WTC11 (cell line): ENCODE data around the gene KLHL11. TPM values are rescaled to one million over a fixed set of nuclear protein-coding genes. Genes with fewer than 3 reads are reported as not detected.
"Not testable (repeated sequence)": the region's sequence is repeated elsewhere in the genome, so short reads cannot be mapped to it uniquely, and the experiment has no call there.

Experiments used
- ATAC-seq: fragments of 200-7000 bp; cut with Tn5 transposase; 2 replicates; pipeline ENCODE4 v1.10.0; 2021; ENCODE audit warnings: mild to moderate bottlenecking, moderate library complexity
- CTCF ChIA-PET: fragments of 300-600 bp; sonication (Branson Sonifier 250); formaldehyde crosslinking; loops from one replicate; lab custom pipeline; 2021; ENCODE audit warnings: antibody characterized with exemption; lab: Charles Lee
- POLR2A ChIA-PET: fragments of 350-600 bp; sonication (Branson Sonifier 250); formaldehyde crosslinking; loops from one replicate; lab custom pipeline; 2021; ENCODE audit warnings: antibody characterized with exemption; lab: Charles Lee
- DNase-seq: peaks from one replicate; pipeline ENCODE4 v3.0.0; 2021; ENCODE audit warnings: low spot score
- H3K27ac Mint-ChIP-seq: 2 replicates; pipeline ENCODE4 v1.8.0; 2021; ENCODE audit warnings: mixed read lengths
- H3K27me3 Mint-ChIP-seq: 2 replicates; pipeline ENCODE4 v1.8.0; 2021; ENCODE audit warnings: low read depth, mild to moderate bottlenecking, moderate library complexity, mixed read lengths
- H3K36me3 Mint-ChIP-seq: 2 replicates; pipeline ENCODE4 v1.8.0; 2021; ENCODE audit warnings: mixed read lengths
- H3K4me1 Mint-ChIP-seq: 2 replicates; pipeline ENCODE4 v1.8.0; 2022; ENCODE audit warnings: mixed read lengths
- H3K4me3 Mint-ChIP-seq: 2 replicates; pipeline ENCODE4 v1.8.0; 2021; ENCODE audit warnings: mild to moderate bottlenecking, moderate library complexity, mixed read lengths
- H3K9me3 Mint-ChIP-seq: 2 replicates; pipeline ENCODE4 v1.8.0; 2021; ENCODE audit warnings: mixed read lengths
- AFF4 ChIP-seq: sonication (generic); formaldehyde crosslinking; IDR thresholded peaks from 2 replicates; pipeline ENCODE4 v1.8.1; 2023; ENCODE audit warnings: mild to moderate bottlenecking, missing genetic modification reagents, borderline replicate concordance
- AR ChIP-seq: fragments of 250-450 bp; sonication (Bioruptor Pico); IDR thresholded peaks from 2 replicates; pipeline ENCODE4 v1.9.0; 2021; ENCODE audit warnings: mild to moderate bottlenecking
- ARID4B ChIP-seq: sonication (generic); formaldehyde crosslinking; IDR thresholded peaks from 2 replicates; pipeline ENCODE4 v1.8.0; 2023; ENCODE audit warnings: missing genetic modification reagents, mild to moderate bottlenecking, borderline replicate concordance
- ATF1 ChIP-seq: sonication (generic); formaldehyde crosslinking; IDR thresholded peaks from 2 replicates; pipeline ENCODE4 v1.8.1; 2023; ENCODE audit warnings: mild to moderate bottlenecking, moderate library complexity, missing genetic modification reagents
- CTCF ChIP-seq: fragments of 200-600 bp; IDR thresholded peaks from 2 replicates; pipeline ENCODE4 v1.8.0; 2022; ENCODE audit warnings: antibody characterized with exemption
- FOXK1 ChIP-seq: sonication (generic); formaldehyde crosslinking; IDR thresholded peaks from 2 replicates; pipeline ENCODE4 v1.8.0; 2022; ENCODE audit warnings: mild to moderate bottlenecking, moderate library complexity, missing genetic modification reagents
- HMGA2 ChIP-seq: fragments of 250-450 bp; sonication (Bioruptor Pico); IDR thresholded peaks from 2 replicates; pipeline ENCODE4 v1.4.0; 2021; ENCODE audit warnings: mild to moderate bottlenecking, moderate library complexity
- NR2C2 ChIP-seq: sonication (generic); formaldehyde crosslinking; IDR thresholded peaks from 2 replicates; pipeline ENCODE4 v1.8.0; 2022; ENCODE audit warnings: mild to moderate bottlenecking, missing genetic modification reagents
- NR3C1 ChIP-seq: sonication (generic); formaldehyde crosslinking; conservative IDR thresholded peaks from 2 replicates; pipeline ENCODE4 v1.8.1; 2023; ENCODE audit warnings: low read depth, mild to moderate bottlenecking, missing genetic modification reagents
- OVOL2 ChIP-seq: fragments of 250-450 bp; sonication (Bioruptor Pico); IDR thresholded peaks from 2 replicates; pipeline ENCODE4 v1.9.0; 2021; ENCODE audit warnings: mild to moderate bottlenecking, borderline replicate concordance
- RELA ChIP-seq: sonication (generic); formaldehyde crosslinking; IDR thresholded peaks from 2 replicates; pipeline ENCODE4 v1.8.1; 2022; ENCODE audit warnings: missing genetic modification reagents, mild to moderate bottlenecking, borderline replicate concordance
- ZBTB21 ChIP-seq: sonication (generic); formaldehyde crosslinking; IDR thresholded peaks from 2 replicates; pipeline ENCODE4 v1.8.1; 2023; ENCODE audit warnings: mild to moderate bottlenecking, missing genetic modification reagents, borderline replicate concordance
- ZBTB43 ChIP-seq: sonication (generic); formaldehyde crosslinking; IDR thresholded peaks from 2 replicates; pipeline ENCODE4 v1.8.1; 2023; ENCODE audit warnings: mild to moderate bottlenecking, missing genetic modification reagents
- ZMAT4 ChIP-seq: fragments of 250-450 bp; sonication (Bioruptor Pico); IDR thresholded peaks from 2 replicates; pipeline ENCODE4 v1.9.0; 2021; ENCODE audit warnings: mild to moderate bottlenecking
- total RNA-seq: library from RNA; stranded (reverse); gene quantifications from 3 replicates; pipeline ENCODE4 v1.2.3, GENCODE V29; 2021

KLHL11 gene
- total RNA-seq, 1 experiment from 2014 or later = 15.0 TPM

- TF ChIP-seq ZBTB43 (CRISPR knock-in tag) = no peak
These were observed 4.8 kb downstream of the KLHL11 start (continued) for GRCh38 chr17:41860254-41860931.

- ATAC-seq, H3K27me3 Mint-ChIP-seq, DNase-seq, H3K4me3 Mint-ChIP-seq, H3K9me3 Mint-ChIP-seq, H3K27ac Mint-ChIP-seq, H3K4me1 Mint-ChIP-seq: not testable (repeated sequence)
- CTCF ChIA-PET = interaction anchor here (0.6 to 0.7 kb wide), 2 partner anchors 9 to 70 kb away, joined by 3 read pairs; no protein-coding TSS in a partner anchor
- POLR2A ChIA-PET = interaction anchor here (0.6 to 2.2 kb wide), 2 partner anchors 14 to 65 kb away, joined by 3 to 4 read pairs; partner anchors contain the start of gene JUP
- H3K36me3 Mint-ChIP-seq = peaks cover 23% of the 10 kb centered on the region
These were observed 13.8 kb downstream of the KLHL11 start for GRCh38 chr17:41851382-41851781.

- no peak overlapping the region for H3K27ac Mint-ChIP-seq
- POLR2A ChIA-PET = interaction anchor here (0.6 kb wide), 1 partner anchor 1054 kb away, joined by 3 read pairs; no protein-coding TSS in a partner anchor
- H3K9me3 Mint-ChIP-seq = no peaks in the 10 kb centered on the region
- CTCF ChIA-PET = interaction anchor here (0.6 kb wide), 1 partner anchor 49 kb away, joined by 3 read pairs; no protein-coding TSS in a partner anchor
- no peak overlapping the region for H3K4me3 Mint-ChIP-seq
- no peaks in the 10 kb centered on the region for H3K27me3 Mint-ChIP-seq
- DNase-seq (no peak), ATAC-seq (no peak)
- peaks cover 16% of the 10 kb centered on the region for H3K36me3 Mint-ChIP-seq
- H3K4me1 Mint-ChIP-seq = peaks cover 2% of the 10 kb centered on the region; the same call in 1 of the 2 replicates
- TF ChIP-seq AFF4 (CRISPR knock-in tag) (no peak), NR3C1 (no peak), AR (CRISPR knock-in tag) (no peak), HMGA2 (CRISPR knock-in tag) (no peak), ARID4B (CRISPR knock-in tag) (no peak), RELA (CRISPR knock-in tag) (no peak), CTCF (no peak), NR2C2 (CRISPR knock-in tag) (no peak), OVOL2 (no peak), ZMAT4 (no peak), ATF1 (CRISPR knock-in tag) (no peak), ZBTB21 (CRISPR knock-in tag) (no peak), FOXK1 (CRISPR knock-in tag) (no peak)
These were observed 15.8 kb downstream of the KLHL11 start for GRCh38 chr17:41849251-41849990.
